ENCODE measurements around the gene SLIT1.
"Not testable (repeated sequence)": the region's sequence is repeated elsewhere in the genome, so short reads cannot be mapped to it uniquely, and the experiment has no call there.

The SLIT1 gene

DNA sequence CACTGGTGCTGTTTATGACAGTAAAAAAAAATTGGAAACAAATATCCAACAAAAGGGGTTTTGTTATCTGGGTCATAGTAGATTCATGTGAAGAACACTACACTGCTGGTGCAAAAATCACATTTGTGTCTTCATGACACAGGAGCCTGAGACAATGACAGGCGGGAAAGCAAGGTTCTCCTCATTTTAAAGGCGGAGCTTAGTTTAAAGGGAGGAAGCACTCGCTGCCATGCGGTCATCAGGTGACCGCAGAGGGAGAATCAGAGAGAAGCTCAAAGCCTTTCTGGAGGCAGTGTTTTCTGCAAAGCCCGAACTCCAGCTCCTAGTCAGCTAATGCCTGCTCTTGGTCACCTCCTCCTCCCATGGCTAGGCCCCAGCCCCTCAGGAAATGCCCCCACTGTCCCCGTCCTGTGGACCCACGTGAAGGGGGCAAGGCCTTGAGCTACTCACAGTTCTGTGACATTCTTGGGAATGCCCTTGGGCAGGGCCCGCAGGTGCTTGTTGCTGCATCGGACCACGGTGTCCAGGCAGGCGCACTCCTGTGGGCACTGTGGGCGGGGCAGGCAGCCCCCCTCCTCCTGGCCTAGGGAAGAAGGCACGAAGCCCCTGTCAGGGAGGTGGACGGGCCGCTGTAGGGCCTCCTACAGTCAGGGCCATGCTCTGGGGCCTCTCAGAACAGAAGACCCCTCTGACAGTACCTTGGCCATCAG lies 146.1 kb downstream of the SLIT1 start:
- DNase-seq, result no peak

DNA sequence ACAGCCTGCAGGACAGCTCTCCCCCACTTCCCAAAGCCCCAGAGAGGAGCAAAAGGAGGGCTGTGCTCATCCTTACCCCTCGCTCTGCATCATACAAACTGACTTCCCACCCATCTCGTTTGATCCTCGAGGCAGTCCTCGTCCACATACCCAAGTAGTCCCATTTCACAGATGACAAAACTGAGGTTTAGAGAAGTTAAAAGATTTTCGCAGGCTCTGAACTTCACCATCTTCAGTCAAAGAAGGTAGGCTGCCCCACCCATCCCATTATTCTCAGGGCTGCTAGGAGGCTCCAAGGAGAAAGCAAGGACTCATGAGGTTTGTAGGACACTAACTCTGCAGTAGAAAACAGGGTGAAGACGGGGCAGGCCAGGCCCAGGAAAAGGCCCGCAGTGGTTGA lies 147.1 kb downstream of the SLIT1 start:
- DNase-seq, result no peak

DNA sequence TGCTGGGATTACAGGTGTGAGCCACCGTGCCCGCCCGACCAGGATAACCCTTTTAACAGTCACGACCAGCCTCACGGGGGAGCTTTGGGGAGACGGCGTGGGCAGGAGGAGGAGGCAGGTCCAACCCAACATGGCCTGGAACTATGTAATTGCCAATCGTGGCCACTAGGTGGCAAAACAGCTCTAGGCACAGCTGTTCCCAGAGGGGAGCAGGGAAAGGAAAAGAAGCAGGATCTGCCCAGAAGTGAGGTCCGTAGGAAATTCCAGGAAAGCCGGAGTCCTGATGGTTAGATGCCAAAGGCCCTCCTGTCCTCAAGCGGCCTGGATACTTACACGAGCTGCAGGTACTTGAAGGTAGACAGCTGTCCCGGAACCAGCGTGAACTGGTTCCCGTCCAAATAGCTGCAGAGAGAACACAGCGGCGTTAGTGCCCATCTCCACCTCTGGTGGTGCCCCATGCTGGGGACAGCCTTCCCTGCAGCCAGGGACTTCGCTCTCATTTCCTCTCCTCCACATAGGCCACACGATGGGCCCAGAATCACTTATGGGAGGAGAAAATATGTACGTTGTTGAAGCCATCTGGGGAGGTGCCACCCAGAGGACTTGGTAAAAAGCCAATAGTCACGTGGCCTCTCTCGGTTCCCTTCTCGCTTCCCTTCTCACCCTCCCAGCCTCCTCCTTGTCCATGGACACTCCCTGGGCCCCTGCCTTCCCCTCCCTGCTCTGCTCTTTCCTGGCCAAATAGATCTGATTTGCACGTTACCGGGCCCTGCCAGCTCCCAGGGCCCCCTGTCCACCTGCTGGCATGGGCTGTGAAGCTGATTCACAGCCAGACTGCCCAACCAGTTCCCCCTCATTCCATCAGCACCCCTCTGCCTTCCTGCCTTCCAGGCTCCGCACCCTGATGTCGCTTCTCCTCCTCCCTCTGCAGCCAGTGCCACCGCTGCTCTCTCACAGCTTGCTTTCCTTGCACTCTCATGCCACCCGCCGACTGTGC lies 148.1 kb downstream of the SLIT1 start:
- peak; percentile 60 to 65 for DNase-seq

DNA sequence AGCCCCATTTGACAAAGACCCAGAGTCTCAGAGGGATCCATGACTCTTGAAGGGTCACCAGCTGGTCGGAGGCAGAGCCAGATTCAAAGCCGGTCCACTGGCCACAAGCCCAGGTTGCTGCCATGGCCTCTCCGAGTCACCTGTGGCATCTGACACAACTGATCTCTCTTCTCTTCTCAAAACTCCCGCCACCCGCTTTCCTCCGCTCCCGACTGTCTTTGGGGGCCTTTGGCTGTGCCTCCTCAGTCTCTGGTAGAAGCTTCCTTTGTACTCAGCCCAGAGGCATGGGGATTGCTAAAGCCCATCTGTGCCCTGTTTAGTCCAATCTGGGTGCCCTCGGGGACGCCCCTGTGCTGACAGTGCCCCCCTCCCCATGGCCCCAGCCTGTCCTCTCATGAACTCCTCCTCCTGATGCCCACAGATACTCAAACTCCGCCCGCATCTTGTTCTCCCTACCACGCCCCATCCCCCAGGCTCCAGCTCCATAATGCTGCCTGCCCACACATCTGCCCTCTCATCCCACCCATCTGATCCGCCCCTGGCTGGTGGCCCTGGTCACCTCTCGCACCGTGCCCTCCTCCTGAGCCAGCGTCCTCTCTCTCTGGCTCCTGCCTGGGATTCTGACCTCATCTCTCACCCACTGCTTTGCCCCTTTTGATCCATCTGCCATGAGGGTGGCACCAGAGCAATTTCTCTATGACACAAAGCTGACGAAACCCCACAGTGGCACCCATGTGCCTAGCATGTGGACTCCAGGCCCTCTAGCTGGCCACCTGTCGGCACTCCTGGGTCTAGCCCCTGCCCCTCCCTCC lies 150.6 kb downstream of the SLIT1 start:
- no peak for DNase-seq

DNA sequence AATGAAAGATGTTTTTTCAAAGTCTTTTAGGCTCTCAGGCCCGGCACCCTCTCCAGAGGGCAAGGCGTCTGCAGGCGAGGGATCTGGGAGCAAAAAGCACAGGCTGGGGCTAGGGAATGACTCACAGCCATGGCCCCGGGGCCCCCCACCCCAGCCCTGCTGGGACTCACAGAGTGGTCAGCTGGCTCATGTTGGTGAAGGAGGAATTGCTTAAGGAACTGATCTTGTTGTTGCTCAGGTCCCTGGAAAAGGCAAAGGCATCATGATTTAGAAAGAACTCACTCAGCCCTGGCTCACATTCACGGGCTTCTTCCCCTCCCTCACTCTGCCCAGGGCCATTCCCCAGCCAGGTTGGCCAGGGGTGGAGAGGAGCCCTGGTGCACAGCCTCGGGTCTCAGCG lies 151.5 kb downstream of the SLIT1 start:
- DNase-seq, result no peak

DNA sequence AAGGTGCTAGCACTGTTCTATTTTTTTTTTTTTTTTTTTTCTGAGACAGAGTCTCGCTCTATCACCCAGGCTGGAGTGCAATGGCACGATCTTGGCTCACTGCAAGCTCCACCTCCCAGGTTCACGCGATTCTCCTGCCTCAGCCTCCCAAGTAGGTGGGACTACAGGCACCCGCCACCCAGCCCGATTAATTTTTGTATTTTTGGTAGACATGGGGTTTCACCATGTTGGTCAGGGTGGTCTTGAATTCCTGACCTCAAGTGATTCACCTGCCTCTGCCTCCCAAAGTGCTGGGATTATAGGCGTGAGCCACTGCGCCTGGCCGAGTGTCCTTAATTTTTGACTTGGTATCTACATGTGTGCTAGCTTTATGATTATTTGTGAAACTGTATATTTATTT lies 151.9 kb downstream of the SLIT1 start:
- DNase-seq, result not testable (repeated sequence)

DNA sequence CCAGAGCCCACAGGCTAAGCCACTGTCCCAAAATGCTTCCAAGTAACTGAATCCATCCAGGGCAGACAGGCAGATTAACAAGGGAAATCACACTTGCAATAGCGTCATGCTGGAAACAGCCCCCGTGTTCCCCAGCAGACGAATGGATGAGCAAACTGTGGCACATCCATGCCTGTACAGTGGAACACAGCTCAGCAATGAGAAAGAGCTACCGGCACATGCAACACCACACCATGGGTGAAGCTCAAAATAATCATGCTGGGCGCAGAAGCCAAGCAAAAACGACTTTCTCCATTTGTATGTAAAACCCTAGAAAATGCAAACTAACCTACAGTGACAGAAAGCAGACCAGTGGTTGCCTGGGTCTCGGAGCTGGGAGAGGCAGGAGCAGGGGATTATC lies 153.1 kb downstream of the SLIT1 start:
- DNase-seq, result no peak

DNA sequence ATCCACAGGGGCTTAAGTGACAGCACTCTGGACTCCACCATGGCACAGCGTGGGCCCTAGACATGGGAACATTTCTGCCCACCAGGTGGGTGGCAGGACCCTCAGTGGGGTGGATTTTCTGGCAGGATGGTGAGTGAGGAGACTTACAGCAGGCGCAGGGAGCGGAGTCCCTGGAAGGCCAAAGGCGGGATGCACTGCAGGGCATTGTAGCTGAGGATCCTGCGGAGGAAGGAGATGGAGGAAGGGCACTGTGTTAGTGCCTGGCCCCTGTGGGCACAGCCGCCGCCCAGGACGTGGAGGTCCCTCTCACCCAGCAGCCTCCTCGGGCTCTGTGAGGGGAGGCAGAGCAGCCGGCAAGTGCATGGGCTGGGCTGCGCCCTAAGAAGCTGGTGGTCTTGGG lies 154.3 kb downstream of the SLIT1 start:
- DNase-seq, result no peak

DNA sequence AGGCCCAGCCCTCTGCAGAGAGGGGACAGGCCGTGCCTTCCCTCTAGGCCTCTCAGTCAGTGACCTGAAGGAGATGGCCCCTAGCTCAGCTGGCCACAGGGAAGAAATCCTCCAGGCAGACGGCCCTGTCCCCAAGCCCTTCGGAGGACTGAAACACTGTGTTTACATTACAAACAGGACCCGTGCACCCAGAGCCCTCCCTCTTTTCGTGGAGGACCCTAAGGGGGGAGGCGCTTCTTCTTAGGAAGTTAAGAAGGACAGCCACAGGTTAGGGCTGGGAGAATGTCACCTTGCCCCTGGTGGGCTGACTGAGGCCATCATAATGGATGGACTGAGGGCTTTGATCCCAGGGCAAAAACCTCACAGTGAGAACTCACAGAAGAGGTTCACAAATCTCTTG lies 154.9 kb downstream of the SLIT1 start:
- no peak for DNase-seq

DNA sequence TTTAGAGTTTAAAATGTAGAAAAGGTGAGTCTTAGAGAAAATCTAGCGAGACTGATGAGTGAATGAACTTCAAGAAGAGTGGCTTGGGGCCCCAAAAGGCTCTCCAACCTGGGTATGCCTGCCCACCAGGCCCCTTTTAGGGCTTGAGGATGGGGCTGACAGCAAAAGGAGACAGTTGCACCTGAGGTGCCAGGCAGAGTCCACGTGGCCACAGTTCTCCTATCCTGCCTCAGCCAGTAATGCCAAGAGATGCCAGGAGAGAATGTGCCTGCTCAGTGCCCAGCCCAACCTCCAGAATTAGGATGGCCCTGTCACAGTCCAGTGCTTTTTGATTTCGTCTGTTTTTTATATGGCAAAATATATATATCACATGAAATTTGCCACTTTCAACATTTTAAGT lies 156.5 kb downstream of the SLIT1 start:
- DNase-seq, result no peak

DNA sequence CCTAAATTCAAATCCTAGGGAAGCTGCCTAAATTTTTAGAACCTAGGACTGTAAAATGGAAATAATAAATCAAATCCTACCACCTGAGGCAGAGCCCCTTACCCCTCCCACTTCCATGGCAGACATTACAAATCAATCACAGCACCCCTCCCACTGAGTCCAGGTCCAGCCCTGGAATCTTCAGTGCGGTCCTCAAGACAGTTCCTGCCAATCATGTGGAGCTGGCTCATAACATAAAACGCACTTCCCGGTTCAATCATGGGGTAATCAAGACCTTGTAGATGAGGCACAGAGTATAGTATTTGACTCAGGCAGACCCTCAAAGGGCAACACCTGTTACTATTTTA lies 157.0 kb downstream of the SLIT1 start:
- DNase-seq, result no peak

DNA sequence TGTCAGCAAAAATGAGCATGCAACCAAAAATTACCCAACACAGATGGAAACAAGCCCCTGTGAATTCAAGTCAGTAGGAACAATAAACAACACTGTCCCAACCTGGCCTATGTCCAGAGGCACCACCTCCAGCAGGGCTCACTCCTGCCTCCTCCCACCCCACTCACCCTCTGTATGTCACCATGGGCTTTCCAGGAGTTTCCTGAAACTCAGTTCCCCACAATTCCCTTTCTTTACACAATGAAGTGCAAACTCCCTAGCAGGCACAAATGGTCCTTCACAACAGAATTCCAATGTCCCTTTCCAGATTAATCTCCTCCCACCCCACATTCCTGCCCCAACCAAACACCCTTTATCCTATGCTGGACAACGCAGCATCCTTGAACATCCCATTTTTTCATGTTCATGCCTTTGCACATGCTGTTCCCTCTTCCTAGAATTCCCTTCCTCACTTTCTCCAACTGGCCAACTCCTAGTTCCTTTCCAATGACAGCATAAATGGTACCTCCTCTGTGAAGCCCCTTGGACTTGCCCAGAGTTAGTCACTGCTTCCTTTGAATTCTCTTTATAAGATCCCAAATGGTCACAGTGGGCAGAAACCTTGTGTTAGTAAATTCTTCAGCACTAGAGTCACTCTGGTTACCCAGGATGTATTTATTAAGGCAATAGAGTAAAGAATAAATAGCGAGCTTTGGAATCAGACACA lies 157.5 kb downstream of the SLIT1 start:
- no peak for DNase-seq

DNA sequence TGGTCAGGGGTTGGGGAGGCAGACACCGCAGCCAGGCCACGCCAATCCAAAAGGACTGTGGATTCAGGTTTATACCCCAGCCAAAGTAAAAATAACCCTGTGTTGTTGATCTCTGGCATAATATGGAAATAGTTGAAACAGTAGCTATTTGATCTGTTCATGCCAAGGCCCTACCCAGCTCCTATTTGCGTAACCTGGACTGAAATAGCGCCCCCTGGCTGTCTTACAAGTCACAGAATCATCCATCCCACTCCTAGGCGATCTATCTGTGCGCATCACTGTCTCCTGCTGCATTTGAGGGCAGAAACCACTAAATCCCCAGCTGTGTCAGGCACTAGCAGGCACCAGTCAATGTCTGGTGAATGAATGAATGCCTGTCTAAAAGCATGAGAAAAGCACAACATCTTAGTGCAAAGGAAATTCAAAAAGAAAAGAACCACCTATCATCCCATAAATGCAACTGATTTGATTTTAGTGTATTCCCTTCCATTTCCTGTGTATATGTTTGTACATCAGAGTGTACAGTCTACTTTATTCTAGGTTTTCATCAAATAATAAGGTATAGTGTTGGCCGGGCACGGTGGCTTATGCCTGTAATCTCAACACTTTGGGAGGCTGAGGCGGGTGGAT lies 160.0 kb downstream of the SLIT1 start:
- DNase-seq, result peak; percentile 39 to 56

DNA sequence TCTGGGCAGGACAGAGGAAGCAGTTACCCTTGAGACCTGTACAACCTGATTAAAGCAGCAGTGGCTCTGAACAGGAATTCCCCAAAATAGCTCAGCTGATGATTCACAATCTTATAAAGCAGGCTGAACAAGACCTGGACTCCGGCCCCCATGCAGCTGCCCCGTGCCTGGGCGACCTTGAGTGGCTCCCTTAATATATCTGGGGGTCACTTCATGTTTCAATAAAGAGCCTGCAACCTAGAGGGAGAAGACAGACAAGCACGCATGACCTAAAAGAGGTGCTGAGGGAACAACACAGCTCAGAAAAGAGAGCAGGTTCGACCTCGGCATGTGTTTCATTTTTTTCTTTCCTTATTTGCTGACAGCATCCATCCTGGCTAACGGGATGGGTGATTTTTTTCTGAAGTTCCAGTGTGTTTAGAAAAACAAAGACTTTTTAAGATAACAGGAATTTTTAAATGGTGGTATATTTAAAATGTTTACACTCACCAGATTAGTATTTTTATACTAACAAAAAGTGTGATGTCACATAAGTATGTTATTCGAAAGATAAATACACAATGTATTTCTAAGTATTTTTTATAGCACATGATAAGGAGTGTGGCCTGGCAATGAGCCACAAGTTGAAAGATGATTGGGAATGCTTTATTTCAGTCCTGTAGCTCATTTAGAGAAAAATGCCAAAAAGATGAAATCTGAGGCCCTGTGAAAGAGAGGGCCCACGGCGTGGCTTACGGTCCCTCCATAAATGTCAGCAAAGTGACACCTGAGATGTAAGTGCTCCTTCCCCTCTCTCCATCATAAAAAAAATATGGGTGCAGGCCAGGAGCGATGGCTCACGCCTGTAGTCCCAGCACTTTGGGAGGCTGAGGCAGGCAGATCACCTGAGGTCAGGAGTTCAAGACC lies 161.3 kb downstream of the SLIT1 start:
- no peak for DNase-seq

DNA sequence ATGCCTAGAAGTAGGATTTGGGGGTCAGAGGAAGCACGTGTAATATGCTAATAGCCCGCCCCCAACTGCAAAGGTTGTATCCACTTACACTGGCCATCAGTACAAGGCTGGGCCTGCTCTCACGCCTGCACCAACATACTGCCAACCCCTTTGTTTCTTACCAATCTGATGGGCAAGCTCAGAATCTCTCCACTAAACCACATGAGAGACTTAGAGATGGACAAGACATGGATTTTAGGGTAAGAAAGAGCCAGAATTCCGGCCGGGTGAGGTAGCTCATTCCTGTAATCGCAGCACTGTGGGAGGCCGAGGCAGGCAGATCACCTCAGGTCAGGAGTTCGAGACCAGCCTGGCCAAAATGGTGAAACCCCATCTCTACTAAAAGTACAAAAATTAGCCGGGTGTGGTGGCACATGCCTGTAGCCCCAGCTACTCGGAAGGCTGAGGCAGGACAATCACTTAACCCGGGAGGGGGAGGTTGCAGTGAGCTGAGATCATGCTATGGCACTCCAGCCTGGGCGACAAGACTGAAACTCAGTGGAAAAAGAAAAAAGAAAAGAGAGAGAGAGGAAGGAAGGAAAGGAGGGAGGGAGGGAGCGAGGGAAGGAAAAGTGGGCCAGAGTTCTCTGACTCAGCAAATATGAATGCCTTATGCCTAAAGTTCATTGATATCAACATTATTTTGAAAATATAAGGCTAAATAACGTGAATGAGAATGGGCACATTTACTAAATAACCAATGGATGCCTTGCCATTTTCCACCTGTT lies 162.2 kb downstream of the SLIT1 start:
- no peak for DNase-seq

DNA sequence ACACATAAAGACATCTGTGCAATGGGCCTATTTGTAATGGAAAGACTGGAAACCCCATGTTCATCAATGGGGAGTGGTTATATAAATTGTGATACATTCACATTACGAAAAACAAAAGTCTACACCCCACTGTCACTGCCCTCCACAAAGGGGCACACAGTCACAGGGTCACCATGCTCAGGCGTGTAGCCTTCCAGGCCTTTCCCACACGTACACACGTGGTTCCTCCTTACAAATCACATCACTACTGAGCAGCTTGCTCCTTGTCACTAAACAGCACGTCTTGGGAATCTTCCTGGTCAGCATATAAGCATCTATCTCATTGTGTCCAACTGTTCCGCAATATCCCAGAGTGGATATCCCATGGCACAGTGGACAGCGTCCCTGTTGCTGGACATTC lies 163.1 kb downstream of the SLIT1 start:
- no peak for DNase-seq

DNA sequence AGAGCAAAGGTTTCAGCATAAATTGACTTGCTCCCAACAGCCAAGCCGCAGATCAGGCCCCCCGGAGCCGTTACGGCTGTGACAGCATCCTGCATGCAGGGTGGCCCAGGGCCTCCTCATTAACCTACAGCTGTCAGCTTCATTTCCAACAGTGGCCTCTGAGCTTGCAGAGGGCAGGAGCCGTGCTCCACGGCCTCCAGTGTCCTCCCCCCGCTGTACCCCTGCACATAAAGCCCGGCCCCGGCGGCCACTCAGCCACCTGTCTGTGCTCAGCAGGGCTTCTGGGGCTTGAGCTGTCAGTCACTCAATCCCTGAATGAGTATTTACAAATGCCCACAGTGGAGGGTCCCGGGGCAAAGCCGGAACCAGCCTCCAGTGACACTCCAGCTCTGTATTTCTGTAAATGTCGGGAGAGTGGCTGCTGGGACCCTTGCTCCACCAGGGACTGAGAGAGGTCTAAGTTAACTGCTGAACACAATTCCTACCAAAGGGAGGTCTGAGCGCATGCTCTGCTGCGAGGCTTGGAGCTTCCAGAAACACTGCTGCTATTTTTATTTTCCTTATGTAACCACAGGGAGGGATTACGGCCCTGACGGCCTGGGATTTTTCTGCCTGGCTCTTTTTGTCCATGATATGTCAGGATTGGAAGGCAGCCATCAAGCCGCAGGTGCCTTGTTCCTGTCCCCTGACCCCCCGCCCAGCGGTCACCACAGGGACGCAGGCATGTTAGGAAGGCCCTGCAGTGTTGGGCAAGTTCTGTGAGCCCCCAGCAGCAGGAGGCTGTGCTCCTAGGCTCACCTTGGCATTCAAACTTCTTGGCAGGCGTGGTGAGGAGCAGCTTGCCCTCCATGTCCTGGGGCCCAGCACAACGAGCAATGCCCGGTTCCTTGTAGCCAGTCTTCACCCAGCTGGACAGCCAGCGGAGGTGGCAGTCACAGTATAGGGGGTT lies 165.0 kb downstream of the SLIT1 start:
- no peak for DNase-seq

DNA sequence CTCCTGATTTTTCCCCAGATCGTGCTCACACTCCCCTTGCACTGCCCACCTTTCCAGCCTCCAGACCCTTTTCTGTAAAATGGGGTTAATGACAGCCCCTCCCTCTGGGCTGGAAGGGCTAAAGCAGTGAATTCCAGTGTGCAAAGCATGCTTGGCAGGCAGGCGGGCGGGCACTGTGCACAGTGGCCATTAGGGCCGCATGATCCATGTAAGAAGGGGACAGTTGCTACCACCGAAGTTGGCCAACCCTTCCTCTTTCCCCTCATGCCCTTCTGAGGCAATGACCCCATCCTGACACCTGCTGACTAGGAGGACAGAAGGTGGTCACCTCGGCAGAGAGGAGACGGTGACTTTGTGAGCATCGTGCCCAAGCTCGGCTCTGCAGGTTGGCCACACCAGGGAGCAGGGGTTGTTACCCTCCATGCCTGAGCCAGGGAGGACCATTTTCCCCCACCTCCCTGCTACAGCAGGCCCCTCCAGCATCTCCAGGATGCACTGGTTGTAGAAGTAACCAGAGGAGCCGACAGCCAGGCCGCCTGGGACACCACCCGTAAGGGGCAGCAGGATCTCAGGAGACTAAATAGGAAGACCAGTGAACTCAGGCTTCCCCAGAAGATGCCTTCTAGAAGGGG lies 166.4 kb downstream of the SLIT1 start:
- DNase-seq, result no peak
